Type B pancreatic cell (in vitro differentiated cells): Measurements from ENCODE around the gene CHCHD6. TPM values are rescaled to one million over a fixed set of nuclear protein-coding genes. Genes with fewer than 3 reads are reported as not detected.

Experiments
- DNase-seq: peaks from one replicate; pipeline ENCODE4 v3.0.0; 2021; ENCODE audit warnings: mixed read lengths; ENCODE audit not compliant: unreplicated experiment; ENCODE audit errors: extremely low spot score
- H3K27ac Mint-ChIP-seq: 2 replicates; pipeline ENCODE4 v1.8.0; 2021; ENCODE audit warnings: mild to moderate bottlenecking, mixed read lengths
- H3K27me3 Mint-ChIP-seq: 2 replicates; pipeline ENCODE4 v1.8.0; 2021; ENCODE audit warnings: mixed read lengths
- H3K36me3 Mint-ChIP-seq: 2 replicates; pipeline ENCODE4 v1.8.0; 2021; ENCODE audit warnings: mixed read lengths
- H3K4me1 Mint-ChIP-seq: one replicate; pipeline ENCODE4 v1.8.0; 2021; ENCODE audit warnings: mixed read lengths; ENCODE audit not compliant: unreplicated experiment
- H3K4me3 Mint-ChIP-seq: 2 replicates; pipeline ENCODE4 v1.8.0; 2021; ENCODE audit warnings: mild to moderate bottlenecking, mixed read lengths
- H3K9me3 Mint-ChIP-seq: 2 replicates; pipeline ENCODE4 v1.8.0; 2021; ENCODE audit warnings: mixed read lengths
- total RNA-seq: library from RNA; stranded (reverse); gene quantifications from 2 replicates; pipeline ENCODE4 v1.2.1, GENCODE V29; 2021; ENCODE audit warnings: low replicate concordance
- TF ChIP-seq, protein P1 (sequence below): fragments of 200-600 bp; sonication (generic); conservative IDR thresholded peaks from 2 replicates; pipeline ENCODE4 v1.5.0; 2021; ENCODE audit warnings: antibody characterized with exemption, mild to moderate bottlenecking

Gene CHCHD6
- total RNA-seq, 1 donor from 2014 or later: 17.5 TPM

DNA sequence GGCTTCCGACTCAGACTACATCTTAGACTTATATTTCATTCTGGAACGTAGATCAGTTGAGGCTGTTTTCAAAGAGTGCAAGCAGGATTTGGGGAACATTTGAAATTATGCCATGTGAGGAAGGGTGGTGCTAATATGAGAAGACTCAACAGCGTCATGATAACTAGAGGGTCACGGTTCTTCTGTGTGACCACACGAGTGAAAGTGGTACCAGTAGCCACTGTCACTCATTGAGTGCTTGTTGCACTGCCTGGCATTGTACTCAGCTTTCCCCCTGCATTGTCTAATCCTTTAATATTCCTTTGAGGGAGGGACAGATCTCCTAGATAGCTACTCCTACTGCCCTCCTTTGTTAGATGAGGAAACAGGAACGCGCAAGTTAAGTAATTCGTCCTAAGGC, 197.6 kb downstream of the CHCHD6 start:
- Mint-ChIP-seq H3K27me3 (no peaks in the 10 kb centered on the region), H3K4me3 (no peak overlapping the region), H3K27ac (no peak overlapping the region), H3K9me3 (no peaks in the 10 kb centered on the region), H3K36me3 (peaks cover 3% of the 10 kb centered on the region), H3K4me1 (no peaks in the 10 kb centered on the region)
- TF ChIP-seq, protein P1, sequence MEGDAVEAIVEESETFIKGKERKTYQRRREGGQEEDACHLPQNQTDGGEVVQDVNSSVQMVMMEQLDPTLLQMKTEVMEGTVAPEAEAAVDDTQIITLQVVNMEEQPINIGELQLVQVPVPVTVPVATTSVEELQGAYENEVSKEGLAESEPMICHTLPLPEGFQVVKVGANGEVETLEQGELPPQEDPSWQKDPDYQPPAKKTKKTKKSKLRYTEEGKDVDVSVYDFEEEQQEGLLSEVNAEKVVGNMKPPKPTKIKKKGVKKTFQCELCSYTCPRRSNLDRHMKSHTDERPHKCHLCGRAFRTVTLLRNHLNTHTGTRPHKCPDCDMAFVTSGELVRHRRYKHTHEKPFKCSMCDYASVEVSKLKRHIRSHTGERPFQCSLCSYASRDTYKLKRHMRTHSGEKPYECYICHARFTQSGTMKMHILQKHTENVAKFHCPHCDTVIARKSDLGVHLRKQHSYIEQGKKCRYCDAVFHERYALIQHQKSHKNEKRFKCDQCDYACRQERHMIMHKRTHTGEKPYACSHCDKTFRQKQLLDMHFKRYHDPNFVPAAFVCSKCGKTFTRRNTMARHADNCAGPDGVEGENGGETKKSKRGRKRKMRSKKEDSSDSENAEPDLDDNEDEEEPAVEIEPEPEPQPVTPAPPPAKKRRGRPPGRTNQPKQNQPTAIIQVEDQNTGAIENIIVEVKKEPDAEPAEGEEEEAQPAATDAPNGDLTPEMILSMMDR: no peak
- no peak for DNase-seq

DNA sequence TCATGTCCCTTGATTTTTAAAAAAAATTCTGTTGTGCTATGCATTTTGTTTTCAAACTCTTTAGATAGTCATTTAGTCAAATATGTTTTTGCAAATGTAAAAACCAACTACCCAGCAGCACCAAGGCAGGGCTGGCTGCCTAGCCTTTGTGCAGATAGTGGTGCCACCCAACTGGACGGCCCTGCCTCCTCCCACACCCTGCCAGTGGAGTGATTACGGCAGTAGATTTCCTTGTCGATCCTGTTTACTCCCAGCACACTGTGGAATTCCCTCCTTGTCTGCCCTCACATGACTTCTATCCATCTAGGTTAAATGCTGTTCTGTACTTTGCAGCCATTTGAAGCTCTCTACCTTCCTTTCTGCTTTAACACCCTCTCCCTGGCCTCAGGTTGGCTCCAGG, 199.5 kb downstream of the CHCHD6 start:
- no peaks in the 10 kb centered on the region for H3K9me3 Mint-ChIP-seq
- no peak overlapping the region for H3K4me3 Mint-ChIP-seq
- TF ChIP-seq, protein P1: no peak
- H3K4me1 Mint-ChIP-seq: peaks cover 3% of the 10 kb centered on the region
- peaks cover 3% of the 10 kb centered on the region for H3K36me3 Mint-ChIP-seq
- no peaks in the 10 kb centered on the region for H3K27me3 Mint-ChIP-seq
- no peak for DNase-seq
- no peak overlapping the region for H3K27ac Mint-ChIP-seq

DNA sequence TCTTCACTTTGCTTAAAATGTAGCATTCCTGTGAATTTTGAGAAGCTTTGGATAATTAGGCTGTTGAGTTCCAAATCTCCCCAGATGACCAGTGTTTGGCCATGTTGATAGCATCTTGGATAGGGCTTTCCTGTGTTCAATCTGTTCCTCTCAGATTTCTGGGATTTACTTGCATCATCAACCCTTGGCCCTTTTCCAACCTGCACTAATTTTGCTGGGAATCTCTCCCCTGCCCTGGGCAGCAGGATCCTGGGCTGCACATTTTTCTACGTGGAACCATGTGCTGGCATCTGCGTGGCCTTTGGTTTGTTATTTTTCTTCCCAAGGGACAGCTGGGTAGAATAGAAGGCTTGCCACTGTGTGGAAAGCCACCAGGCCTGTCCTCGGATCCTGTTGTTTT, 203.5 kb downstream of the CHCHD6 start:
- no peak for DNase-seq
- Mint-ChIP-seq H3K4me3 (no peak overlapping the region), H3K4me1 (peaks cover 13% of the 10 kb centered on the region), H3K27ac (no peak overlapping the region), H3K27me3 (no peaks in the 10 kb centered on the region), H3K9me3 (no peaks in the 10 kb centered on the region), H3K36me3 (peaks cover 5% of the 10 kb centered on the region)
- TF ChIP-seq, protein P1: no peak

DNA sequence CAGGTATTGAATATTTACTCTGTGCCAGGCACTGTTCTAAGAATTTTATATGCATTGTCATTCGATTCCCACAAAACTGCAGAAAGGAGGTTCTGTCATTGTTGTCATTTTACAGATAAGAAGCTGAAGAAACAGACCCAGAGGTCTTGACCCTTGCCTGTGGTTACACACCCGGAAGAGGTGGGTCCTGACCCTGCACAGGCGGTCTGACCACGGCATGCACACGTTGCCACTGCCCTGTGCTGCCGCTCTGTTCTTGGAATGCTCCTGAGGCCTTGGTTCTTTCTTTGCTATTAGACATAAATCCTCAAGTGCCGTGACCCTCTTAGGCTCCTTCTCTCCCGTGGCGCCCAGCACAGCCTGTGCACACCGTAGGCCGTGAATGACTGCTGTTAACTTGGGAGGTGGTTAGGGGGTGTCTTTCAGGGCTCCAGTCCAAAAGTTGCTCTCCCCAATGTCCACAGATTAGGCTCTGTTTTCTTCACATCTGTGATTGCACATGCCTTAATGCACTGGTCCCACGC, 204.8 kb downstream of the CHCHD6 start:
- Mint-ChIP-seq H3K36me3 (peaks cover 5% of the 10 kb centered on the region), H3K4me1 (peaks cover 13% of the 10 kb centered on the region), H3K27ac (no peak overlapping the region), H3K4me3 (no peak overlapping the region), H3K27me3 (no peaks in the 10 kb centered on the region), H3K9me3 (no peaks in the 10 kb centered on the region)
- no peak for DNase-seq
- TF ChIP-seq, protein P1: no peak

GRCh38 chr3:126910231-126910630, 206.2 kb downstream of the CHCHD6 start:
- H3K9me3 Mint-ChIP-seq: no peaks in the 10 kb centered on the region

More at GRCh38 chr3:126910231-126910630, 206.2 kb downstream of the CHCHD6 start:
- DNase-seq: no peak
- no peak overlapping the region for H3K27ac Mint-ChIP-seq
- peaks cover 13% of the 10 kb centered on the region for H3K4me1 Mint-ChIP-seq
- H3K4me3 Mint-ChIP-seq: no peak overlapping the region
- H3K27me3 Mint-ChIP-seq: no peaks in the 10 kb centered on the region
- peaks cover 5% of the 10 kb centered on the region for H3K36me3 Mint-ChIP-seq
- TF ChIP-seq, protein P1: no peak
